NCI-H1092 treated with DMSO at 0.1 percent for 48 hours (cell line): ENCODE results near the gene HNF1B.

Experiments
- DNase-seq: peaks from one replicate; lab custom pipeline; 2025; lab: John Stamatoyannopoulos, UW

The HNF1B gene

DNA sequence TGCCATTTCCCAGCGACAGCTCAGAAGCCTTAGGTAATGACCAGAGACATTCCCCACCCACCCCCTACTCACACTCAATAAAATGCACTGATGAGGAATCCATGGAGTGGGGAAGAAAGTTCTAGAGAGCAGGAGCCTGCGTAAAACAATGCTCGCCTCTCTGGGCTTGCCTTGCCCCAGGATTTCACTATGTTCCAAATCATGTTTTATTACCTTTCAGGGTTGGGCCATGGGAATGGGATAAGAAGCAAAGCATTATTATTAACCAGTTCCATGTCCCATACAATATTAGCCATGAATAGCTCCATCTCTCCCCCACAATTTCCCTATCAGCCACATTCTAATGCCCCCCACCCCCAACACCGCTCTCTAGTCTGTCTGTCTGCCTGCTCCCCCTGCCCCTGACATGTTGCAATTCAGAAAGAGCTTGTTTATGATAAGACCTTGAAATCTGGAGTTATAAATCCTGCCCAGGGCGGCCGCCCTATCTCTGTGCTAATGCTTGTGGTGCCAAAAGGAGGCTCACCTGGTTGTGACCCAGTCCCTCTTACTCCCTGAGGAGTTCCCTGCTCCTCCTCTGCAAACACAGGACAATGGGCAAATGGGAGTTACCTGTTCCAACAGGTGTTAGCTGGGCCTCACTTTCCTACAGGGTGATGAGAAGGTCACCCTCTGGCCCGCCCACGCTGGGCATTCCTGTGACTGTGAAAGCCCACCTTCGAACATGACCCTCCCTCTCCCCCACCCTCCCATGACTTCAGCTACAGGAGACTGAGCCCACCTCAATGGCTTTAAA lies 73.6 kb downstream of the HNF1B start:
- no peak for DNase-seq

DNA sequence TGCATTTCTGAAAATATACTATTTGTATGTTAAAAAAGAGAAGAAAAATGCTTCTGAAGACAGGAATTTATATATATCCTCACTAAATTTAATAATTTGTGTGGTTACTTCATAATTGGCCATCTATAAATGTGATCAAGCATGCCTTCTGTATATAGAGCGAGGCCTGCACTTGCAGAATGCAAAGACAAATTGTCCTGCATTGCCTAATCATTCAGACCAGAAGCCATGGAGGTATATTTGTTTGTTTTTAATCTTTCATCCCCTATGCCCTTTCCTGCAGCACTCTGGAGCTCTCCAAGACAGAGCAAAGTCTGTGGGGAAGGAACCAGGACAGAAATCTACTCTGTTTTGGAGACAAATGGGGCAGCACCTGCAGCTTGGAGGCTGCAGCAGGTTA lies 77.8 kb downstream of the HNF1B start:
- DNase-seq: no peak

DNA sequence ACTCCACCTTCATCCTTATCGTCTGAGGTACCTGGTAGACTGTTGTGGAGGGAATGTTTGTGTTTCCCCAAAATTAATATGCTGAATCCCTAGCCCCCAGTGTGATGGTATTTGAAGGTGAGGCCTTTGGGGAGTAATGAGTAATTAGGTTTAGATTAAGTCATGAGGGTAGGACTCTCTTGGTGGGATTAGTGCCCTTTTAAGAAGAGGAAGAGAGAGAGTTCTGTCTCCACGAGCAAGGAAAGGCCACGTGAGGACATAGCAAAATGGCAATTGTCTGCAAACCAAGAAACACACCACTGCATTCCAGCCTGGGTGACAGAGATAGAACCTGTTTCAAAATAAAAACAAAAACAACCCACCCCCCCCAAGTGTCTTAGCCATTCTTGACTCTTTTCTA lies 80.6 kb downstream of the HNF1B start:
- no peak for DNase-seq

DNA sequence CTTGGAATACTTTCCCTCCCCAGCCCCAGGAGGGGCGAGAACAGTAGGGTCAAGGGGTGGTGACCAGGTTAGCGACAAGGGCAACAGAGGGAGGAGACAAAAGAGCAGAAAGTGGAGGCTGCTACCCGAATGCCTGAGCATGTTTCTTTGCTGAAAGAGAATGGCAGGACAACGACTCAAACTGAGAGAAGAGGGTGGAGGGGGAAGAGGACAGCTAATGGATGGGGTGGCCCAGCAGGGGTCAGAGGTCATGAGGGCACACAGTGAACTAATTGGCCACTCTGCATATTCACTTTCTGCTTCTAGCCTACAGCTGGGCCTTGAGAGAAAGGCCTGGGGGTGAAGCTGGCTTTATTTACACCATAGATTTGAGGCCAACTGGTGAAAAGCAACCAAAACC lies 82.5 kb downstream of the HNF1B start:
- DNase-seq: no peak

DNA sequence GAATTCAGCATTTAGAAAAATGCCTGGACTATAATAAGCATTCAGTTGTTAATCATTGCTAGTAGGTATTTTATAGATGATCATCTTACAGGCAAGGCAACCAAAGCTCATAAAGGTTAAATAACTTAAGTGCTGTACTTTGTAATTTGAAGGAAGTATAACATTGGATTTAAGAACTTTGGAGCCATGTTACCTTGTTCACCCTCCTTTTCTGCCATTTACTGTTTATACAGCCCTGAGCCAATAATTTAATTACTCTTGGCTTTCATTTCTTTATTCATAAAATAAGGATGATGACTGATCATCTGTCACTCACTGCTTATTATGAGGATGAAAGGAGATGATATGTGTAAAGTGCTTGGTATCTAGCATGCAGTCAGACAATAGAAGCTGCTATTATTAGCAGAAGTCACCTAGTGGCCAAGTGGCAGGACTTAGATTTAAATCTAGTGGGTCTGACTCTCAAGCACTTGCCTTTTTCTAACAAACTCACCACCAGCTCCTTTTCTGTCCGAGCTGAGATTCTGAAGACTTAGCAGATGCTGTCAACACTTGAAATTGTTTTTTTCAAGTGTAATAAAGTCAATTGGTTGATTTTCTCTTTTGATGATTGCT lies 83.4 kb downstream of the HNF1B start:
- DNase-seq: no peak

DNA sequence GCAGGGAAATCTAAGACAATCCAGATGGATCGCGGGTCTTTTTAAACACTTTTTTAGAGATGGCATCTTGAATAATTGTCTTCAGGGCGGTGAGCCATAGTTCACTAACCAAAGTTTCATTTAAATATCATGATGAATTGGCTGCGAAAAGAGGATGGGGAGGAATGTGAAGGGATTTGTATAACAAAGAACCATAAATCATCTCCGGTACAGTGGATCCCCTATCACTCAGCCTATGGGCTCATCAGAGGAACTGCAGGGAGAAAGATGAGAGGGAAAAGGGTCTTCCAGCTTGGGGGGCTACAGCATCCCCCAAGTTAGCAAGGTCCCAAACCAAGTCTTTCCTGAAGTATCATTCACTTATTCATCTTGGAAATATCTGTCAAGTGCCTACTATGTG lies 84.9 kb downstream of the HNF1B start:
- DNase-seq: no peak

DNA sequence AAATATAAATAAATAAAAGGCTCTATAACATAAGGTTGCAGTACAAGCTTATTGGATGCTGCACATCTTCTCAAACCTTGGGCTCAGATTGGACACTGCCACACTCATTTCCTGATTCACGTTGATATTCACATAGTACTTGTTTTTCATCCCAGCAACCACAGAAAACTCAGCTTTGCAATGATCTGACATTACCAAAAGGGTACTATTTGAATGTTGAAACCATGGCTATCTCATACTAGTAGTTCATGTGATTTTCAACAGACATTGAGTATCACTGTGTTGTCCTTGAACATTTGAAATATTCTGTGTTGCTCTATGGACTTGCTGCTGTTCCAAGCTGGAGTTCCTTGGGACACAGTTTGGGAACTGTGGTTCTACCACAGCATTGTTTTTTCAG lies 87.7 kb downstream of the HNF1B start:
- DNase-seq: no peak

DNA sequence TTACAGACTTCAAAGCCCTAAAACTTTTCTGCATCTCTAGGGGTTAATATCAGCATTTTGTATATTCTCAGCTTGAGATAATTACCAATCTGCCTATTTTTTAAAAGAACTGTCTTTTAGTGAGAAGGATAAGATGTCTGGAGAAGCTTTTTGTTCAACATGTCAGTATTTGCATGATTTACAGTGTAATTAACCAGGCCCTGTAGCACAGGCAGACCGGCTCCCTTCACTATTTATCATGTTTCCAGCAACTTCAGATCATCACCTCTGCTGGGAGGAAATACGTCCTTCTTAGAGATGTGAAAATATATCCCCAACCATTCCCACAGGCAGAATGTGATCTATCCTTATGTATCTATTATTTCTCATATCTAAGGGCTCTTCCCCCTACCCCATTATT lies 93.0 kb downstream of the HNF1B start:
- DNase-seq: no peak

DNA sequence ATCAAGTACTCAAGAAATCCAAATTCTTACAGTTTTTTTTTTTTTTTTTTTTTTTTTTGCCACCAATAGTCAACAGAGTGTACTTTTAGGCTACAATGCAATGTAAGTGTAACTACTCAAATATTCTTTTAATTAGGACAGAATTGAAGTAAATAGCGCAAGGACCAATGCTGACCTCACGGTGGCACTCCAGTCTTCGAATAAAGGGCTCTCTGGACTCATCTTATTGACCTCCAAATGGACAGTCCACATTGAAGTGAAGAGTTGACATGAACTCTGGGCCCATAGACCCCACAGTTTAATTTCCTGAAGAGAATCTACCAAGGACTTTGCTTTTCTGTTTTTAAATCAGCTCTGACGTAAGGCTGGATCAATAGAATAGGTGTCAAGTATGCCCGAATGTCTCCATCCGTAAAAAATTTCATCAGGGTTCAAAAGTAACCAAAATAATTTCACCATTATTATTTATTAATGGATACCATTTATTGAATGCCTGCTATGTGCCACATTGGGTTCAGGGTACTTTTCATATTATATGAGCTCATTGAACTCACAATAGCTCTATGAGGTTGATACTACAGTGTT lies 94.3 kb downstream of the HNF1B start:
- peak; percentile 29 for DNase-seq

DNA sequence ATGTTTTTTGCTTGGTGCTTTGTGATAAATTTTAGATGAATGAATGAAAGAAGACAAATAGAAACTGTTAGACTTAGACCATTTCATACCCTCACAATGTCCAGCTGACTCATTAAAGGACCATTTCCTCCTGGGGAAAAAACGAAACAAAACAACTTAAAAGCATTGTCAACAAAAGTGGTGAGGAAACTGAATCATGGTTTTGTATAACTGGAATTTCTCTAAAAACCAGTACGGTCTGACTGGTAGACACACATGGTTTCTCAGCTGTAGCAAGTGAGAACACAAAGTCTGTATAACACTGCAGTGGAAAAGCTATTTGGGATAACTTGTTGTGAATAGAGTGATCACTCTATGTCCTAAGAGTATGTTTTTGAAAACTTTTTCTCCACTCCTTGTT lies 96.3 kb downstream of the HNF1B start:
- DNase-seq: no peak

DNA sequence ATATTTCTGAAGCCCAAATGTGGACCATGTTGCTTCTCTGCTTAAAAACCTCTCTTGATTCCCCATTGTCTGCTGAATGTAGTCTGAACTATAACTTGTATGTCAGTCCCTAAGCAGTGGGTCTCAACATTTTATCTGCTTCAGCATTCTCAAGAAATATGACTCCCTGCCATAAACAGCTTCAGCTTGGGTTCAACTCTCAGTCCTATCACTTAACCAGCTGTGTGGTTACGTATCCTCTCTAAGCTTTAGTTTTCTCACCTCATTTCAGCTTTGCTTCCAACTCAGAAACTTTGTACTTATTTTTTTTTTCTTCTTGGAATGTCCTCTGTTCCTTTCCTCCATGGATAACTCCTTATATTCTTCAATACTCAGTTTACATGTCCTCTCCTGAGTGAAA lies 97.0 kb downstream of the HNF1B start:
- no peak for DNase-seq

DNA sequence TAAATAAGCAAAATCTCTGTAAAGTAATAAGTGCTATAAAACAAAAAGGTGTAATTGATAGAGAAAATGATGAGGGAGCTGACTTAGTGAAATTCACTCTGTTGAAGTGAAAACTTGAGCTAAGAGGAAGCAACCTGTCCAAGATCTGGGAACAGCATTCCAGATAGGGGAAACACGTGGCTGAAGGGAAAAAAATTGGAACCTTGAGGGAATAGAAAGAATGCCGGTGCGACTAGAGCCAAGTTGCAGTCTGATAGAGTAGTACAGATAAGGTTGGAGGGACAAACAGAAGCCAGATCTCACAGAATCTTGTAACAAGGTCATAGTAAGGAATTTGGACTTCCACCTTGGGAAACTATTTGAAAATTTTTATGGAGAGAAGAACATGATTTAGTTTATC lies 101.0 kb downstream of the HNF1B start:
- no peak for DNase-seq

DNA sequence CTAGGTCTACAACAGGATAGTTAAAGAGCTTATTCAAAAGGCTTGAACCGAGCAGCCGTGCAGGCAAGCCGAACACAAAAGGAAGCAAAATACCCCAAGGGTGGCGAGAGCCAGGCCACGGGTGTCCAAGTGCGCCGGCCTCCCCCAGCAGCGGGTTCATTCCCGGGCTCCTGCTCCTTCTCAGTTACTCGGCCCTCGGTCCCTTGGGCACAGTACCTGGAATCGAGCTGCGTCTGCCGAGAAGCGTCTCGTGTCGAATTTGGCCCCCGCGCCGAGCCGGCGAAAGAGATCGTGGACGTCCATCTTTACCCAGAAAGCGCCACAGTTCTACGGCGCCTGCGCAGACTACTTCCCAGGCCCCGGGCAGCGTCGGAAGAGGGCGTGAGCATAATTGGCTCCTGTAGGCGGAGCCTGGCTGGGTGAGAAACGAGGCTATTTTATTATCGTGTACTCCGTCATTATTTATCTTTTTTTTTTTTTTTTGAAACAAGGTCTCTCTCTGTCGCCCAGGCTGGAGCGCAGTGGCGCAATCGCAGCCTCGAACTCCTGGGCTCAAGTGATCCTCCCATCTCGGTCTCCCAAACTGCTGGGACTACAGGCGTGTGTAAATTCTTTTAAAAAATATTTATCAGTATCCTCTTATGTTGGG lies 101.6 kb downstream of the HNF1B start, which contains the start of gene DDX52:
Gene DDX52, minus strand, starts transcription at position 329 of the 649 bp plus-strand sequence. Its CDS starts 26 bp downstream, at position 303.
- DNase-seq: peak; percentile 91

DNA sequence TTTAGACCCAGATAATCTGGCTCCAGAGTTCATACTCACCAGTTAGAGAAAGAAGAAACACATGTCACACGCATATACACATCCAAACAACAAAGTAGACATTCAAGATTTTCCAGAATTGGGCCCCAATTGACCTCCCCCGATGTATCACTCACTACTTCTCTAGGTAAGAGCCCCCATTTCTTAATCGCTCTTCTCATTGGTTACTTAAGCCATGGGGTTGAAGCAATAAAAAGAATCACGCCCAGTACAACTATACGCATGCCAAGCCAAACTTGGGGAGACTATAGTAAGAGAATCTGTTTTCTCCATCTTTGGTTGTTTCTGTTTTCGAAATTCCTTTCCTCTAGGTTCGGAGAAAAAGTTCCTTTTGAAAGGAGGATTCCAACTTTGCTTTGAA lies 102.2 kb downstream of the HNF1B start:
- no peak for DNase-seq

DNA sequence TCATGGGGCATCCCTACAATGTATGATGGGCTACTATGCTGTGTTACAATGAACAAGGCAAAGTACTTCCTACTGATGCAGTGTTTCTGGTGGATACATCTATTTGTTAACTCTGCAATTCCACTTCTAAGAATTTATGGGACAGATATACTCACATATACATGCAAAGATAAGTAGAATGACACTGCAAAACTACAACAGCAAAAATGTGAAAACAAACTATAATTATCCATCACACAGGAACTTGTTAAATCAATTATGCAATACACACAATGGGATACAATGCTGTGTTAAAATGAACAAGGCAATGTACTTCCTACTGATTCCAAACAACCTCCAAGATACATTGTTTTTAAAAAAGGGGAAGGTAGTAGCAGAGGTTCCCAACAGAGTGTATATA lies 104.8 kb downstream of the HNF1B start:
- DNase-seq: no peak

DNA sequence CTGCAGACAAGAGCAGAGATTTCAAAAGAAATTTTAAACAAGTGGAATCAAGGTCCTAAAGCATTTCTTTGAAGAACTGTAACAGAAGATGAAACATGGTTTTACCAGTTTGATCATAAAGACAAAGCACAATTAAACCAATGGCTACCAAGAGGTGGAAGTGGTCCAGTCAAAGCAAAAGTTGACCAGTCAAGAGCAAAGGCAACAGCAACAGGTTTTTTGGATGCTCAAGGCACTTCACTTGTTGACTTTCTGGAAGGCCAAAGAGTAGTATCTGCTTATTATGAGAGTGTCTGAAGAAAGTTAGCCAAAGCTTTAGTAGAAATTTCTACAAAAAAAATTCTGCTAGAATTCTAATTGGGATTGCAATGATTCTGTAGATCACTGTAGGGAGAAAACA lies 106.9 kb downstream of the HNF1B start:
- no peak for DNase-seq
